HG02642 (cell line): ENCODE results near the gene POU2F1.

Source experiments
- ATAC-seq: cut with Tn5 transposase; IDR thresholded peaks from one replicate; pipeline ENCODE4 v1.9.1; 2021; ENCODE audit warnings: mild to moderate bottlenecking; ENCODE audit not compliant: unreplicated experiment, poor library complexity

Gene POU2F1

DNA sequence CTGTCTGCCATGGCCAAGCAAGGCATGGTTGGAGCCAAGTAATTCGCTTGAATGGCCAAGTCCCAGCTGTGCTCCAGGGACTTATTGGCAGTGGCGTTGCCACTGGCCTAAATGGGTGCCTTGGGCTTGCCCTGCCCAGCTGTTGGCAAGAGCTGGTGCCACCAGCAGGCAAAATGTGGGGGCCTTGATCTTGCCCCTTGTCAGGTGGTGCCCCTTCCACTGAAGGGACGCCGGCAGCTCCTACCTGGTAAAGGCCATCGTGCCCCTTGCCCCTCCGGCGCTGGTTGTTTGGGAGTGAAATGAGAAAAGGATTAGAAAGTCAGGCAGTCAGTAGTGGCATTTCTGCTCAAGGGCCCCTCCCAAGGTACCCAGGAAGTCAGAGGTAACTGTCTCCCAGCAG is 212.1 kb downstream of the POU2F1 start:
- no peak for ATAC-seq

DNA sequence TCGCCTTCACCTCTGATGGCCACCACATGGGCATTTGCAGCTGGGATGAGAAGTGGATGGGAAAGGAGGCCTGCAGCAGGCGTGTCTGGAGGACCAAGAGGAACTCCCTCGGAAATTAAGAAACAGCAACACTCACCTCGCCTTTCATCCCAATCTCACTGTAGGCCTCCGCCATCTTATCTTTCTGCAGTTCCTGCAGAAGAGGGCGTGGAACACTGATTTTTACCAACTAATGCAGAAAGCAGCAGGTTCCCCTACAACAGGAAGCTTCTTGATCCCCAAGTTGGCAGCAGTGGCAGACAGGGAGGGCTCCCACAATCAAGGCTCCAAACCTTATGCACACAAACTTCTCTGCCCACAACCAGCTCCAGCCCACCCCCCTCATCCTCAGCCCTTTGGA is 213.2 kb downstream of the POU2F1 start:
- no peak for ATAC-seq

DNA sequence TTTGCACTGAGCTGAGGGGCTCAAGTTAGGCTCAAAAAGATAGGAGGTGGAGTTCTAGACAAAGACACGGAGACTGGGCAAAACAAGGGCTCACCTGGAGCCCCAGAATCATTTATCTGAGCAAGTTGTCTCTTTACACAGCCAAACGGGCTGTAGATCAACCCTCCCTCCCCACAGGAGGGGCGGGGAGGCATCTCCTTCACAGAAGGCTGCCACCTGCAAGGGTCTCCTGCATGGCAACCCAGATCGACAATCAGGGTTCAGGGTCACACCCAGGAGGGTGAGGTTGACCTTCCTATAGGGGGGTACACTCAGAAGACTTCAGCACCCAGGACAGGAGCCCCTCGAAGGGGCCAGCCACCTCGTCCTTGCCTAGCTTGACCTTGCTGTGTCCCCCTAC is 213.6 kb downstream of the POU2F1 start:
- no peak for ATAC-seq

DNA sequence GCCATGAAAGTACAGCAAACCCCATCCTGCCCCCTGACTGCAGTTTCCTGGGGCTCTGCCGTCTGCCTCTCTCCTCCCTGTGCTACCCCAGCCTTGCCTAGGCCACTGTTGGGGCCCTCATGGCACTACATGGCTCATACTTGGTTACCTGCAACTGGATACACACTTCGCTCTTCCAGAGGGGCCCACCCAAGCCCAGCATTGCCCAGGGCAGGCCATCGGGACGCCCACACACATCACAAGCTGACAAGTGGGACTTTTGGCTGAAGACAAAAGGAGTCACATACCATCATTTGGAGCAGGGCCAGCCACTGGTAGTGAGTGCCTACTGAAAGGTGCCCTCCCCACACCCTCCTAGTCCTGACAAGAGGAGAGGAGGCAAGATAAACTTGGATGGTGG is 214.8 kb downstream of the POU2F1 start:
- ATAC-seq = no peak

DNA sequence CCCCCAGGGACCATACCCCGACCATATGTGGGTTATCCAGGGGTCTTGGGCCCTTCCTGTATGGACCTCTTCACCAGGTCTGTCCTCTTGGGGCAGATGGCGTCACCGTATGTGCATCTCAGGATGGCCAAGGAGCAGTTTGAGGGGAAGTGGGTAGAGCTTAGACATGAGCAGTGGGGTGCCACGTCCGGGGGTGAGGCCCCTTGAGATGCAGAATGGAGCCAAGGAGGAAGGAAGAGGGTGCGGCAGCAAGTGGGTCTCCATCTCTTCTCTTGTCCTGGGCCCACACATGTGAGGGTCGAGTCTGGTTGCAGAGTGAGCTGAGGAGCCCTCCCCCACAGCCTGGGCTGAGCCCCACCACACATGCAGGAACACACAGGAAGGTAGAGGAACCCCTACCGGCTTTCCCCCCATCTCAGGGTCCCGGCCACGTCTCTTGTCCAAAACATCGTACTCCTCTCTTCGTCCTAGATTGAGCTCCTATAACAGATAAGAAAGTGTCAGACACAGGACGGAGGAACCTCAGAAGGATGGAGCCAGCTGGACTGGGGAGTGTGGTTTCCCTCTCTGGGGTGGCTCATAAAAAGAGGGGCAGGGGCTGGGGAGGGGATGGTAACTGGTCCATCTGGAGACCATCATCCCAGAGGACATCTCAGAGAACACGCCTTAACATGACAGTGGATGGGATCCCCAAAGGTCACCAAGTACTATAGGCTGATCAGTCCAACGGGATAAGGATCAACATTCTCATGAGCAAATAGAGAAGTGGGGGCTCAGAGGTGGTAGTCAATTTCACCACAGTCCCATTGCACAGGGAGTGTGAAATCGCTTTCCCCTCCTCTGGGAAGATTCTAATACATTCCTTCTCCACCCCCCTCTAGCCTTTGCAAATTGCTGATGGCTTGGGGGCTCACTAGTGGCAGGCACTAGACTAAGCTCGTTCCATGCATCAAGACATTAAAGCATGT is 217.8 kb downstream of the POU2F1 start:
- ATAC-seq = no peak

DNA sequence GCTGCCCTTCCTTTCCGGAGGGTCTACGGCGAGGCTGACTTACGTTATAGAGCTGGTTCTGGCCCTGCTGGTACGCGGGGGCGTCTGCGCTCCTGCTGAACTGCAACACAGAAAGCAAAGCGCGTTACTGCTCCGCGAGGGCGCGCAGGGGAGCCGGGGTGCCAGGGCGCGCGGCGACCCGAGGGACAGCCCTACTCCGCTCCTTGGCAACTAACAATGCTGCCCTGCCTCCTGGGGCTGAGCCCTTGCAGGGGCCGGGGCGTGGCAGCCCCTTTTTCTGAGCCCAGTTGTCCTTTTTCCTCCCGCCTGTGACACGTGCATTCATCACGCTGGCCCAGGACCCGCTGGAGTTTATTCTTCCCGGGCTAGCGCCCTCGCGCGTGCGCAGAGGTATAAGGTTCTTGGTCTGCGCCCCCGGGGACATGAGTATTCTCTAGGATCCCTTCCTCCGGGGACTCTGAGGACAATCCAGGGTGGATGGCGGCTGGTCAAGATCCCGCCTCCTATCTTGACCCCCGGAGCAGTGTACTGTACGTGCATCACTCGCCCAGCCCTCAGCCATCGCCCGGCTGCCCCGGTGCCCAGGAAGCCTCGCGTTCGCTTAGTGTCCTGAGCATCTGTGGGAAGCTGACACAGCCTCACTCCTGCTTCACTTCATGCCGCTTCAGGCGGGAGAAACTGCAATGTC is 218.8 kb downstream of the POU2F1 start:
- peak; percentile 45 for ATAC-seq

DNA sequence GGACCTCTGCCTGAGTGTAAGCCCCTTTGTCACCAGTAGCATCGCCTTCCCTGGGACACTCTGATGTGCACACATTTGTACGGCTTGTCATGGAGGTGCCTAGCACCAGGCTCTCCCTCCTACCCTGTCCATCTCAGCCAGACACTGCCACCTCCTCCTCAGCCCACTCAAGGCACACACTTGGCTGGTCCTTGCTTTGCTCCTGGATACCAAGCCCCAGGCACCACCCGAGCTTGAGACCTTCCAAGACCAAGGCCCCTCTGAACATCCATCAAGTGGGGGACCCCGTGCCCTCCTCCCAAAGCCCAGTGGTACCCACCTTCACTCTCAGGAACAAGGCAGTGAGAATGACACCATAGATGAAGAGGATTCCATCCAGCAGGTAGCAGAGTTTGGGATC is 219.7 kb downstream of the POU2F1 start:
- no peak for ATAC-seq

DNA sequence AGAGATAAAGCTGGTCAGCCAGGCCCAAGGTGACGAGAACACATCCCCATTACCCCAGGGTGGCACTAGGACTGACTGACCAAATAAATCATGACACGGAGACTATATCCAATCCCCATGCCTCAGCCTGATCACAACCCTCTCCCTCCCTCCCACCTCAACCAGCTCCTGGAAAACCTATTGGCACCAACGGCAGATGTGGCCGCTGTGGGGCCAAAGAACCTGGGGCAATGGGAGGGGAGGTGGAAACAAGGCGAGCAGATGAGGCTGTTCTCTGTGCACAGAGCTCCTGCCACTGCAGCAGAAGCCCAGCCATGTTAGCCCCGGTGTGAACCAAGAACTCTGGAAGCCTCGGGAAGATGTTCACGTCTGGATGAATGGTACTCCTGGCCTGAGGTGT is 220.1 kb downstream of the POU2F1 start:
- no peak for ATAC-seq

DNA sequence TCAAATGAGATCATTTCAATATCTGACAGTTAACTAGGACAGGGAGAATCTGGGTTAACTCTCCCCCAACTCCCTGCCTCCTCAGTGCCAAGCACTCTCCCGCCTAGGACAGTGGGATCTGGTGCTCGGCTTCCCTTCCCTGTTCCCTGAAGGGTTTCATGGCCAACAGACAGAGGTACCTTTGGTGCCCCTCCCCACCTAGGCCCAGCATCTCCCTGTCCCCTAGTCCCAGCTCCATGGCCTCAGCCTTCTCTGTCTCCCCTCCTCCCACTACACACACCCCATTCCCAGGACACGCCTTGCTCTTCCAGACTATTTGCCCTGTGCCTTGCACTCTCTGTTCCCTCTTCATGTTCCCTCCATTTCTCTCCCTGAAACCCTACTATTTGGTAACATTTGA is 220.5 kb downstream of the POU2F1 start:
- no peak for ATAC-seq

DNA sequence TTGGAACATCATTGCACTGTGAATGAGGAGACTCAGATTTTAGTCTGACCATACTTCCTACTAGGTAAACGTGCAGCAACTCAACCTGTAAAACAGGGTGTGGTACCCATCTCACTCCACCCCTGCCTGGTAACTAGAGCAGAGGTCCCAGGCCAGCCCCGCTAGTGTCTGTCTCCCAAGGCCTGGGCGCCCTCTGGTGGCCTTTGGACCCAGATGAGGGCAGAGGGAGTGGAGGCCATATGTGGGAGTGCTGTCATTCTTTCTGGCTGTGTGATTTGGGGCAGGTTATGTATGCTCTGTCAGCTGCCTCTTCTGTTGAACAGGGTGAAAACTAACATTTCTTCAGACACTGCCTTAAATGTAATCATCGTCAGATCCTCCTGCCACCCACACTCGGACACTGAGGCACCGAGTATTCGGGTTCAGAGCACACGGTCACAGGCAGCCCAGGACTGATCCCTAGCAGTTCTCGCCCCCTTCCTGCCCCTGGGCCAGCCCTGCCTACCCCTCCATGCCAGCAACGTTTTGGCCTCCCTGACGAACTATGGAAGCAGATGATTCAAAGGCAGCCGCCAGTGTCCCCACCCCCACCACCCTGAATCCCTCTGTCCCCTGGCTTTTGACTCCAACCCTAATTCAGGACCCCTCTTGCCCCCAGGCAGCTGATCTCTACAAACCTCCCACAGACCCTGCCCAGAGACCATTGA is 221.6 kb downstream of the POU2F1 start:
- ATAC-seq = peak; percentile 85

DNA sequence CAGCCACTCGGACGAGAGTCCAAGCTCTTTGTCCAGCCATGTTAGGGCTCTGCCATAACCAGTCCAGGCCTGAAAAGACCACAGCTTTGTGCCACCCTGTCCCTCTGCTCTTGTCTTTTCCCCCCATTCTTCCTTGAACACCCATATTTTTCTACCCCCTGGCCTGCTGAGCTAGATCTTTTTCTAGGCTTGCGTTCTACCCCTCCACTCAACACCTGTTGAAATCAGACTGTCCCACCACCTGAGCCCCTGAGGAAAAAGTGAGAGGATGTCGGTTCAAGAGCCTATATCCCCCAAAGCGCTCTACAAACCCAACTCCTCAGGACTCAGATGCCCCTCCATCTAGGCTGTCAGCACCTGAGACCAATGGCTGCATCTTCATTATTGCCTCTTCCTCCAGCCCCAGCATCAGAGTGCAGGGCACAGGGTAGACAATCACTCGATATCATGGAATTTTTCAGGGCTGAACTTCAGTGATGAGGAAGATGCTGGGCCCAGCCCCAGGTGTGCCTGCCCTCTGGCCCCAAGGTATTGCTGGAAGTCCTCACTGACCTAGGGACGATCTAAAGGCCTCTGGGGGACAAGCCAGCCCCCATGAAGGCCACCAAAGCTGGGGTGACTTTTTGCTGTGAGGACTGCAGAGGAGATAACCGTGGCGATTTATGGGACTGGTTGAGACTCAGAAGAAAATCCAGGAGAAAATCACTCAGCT is 222.3 kb downstream of the POU2F1 start:
- no peak for ATAC-seq

DNA sequence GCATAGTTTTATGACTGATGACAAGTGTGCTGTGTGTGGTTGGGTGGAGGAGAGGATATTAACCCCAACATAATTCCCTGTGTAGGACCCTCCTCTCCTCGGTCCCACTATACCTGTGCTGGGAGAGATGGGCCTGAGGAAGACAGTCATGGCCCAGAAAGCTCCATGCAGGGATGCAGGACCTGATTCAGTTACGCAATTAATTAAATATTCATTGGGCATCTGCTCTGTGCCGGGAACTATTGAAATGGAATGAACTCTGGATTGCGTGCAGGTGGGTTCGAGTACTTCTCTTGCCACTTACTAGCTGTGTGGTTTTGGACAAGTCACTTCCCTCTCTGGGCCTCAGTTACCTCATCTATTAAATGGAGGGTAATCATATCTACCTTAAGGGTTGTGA is 223.1 kb downstream of the POU2F1 start:
- no peak for ATAC-seq

DNA sequence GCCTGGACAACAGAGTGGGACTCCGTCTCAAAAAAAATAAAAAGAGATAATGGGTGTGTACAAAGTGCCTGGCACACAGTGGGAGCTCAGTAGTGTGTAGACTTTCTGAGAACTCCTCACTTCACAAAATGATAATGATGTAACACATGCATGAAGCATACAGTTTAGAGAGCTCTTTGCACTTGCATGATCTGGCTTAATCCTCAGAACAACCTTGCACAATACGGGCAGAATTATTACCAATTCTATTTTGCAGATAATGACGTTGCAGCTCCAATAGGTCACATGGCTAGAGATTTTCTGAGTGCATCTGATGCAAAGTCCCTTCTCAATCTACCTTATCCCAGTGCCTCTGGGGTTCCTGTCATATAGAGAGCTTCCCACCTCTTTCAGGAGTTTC is 226.3 kb downstream of the POU2F1 start:
- ATAC-seq = no peak

DNA sequence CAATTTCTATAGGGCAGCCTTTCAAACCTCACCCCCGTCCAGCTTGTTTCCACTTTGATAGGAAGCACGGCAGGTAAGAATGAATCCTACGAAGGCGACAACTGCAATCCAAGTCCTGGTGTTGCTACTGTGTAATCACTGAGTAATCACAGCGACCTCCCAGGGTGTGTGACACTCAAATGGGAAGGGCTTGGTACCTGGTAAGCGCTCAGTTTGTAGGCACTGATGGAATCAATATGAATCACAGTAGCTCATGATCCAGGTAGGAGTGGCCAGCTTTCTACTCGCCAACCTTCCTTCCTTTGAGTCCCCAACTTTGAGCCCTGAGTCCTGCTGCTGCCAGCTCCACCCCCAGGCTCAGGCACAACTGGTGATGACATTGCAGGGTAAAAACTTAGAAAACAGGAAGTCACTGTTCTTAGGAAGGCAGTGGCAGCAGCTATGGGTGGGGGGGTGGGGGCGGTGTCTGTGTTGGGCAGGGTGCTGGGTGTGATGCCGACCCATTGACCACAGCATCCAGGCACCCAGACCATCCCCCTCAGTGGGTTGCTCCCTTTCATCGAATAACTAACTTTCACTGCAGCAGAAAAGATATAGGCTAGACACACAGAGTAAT is 226.9 kb downstream of the POU2F1 start:
- ATAC-seq = peak; percentile 81

DNA sequence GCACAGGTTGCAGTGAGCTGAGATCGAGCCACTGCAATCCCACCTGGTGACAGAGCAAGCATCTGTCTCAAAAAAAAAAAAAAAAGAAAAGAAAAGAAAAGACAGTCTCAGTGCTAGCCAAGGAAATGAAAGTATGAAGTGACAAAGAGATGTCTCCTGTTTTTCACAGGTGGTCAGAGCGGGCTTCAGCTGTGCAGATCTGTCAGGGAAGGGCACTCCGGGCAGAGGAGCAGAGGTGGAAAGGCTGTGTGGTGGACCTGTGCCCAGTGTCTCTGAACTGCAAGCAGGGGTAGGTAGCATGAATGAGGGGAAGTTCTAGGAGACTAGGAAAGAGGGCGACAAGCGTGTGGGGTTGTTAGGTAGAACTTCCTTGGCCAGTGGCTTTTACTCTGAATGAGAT is 230.2 kb downstream of the POU2F1 start:
- no peak for ATAC-seq

DNA sequence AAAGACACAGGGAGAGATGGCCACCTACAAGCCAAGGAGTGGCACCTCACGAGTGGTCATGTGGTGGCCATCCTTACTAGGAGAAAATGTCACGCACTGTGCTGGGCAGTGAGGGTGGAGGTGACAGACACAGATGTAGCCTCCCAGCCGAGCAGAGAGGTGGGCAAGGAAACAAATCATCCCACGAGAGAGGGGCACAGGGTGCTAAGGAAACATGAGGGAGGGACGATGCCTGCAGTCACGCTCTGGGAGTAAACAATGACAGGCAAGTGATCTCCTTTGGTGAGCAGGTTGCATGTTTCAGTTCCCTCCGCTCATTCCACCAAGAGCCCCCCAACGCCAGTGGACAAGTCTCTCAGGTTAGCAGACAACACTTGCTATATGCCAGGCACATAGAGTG is 231.8 kb downstream of the POU2F1 start:
- no peak for ATAC-seq

DNA sequence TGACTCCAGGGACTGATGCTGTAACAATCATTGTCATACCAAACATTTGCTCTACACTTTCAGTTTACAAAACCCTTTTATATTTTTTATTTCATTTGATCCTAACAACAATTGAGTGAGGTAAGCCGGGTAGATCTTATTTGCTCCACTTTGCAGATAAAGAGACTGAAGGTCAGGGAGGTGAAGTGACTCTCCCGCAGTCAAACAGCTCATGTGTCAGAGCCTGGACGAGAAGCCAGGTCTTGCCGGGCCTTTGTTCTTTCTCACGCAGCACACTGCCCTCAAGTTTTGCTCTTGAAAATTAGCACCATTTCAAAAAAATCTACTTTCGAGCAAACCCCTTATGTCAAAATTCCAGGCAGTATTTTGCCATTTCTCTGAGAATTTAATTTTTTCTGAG is 232.4 kb downstream of the POU2F1 start:
- ATAC-seq = no peak

DNA sequence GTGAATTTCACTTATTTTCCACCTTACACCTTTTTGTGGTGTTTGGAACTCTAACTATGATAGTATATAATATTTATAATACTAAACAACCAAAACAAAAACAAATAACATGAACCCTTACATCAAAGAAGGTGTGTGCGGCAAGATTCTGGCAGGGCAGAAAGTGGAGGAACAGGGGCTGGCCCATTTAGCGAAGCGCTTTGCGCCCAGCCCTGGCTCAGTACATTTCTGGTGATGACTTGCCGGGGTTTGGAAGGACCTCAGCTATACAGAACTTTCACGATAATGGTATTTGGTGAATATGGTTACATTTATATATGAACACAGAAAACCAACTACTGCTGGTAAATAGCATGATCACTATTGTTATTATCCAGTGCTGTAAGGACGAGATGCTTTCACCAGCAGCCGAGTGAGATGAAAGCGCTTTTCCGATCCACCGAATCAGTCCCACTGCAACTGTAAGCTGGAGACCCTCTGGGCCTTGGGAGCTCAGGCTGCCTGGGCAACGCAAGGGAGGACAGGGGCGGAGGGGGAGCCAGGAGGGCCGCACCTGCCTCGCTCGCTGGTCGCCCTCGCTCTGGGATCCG is 233.7 kb downstream of the POU2F1 start:
- no peak for ATAC-seq

DNA sequence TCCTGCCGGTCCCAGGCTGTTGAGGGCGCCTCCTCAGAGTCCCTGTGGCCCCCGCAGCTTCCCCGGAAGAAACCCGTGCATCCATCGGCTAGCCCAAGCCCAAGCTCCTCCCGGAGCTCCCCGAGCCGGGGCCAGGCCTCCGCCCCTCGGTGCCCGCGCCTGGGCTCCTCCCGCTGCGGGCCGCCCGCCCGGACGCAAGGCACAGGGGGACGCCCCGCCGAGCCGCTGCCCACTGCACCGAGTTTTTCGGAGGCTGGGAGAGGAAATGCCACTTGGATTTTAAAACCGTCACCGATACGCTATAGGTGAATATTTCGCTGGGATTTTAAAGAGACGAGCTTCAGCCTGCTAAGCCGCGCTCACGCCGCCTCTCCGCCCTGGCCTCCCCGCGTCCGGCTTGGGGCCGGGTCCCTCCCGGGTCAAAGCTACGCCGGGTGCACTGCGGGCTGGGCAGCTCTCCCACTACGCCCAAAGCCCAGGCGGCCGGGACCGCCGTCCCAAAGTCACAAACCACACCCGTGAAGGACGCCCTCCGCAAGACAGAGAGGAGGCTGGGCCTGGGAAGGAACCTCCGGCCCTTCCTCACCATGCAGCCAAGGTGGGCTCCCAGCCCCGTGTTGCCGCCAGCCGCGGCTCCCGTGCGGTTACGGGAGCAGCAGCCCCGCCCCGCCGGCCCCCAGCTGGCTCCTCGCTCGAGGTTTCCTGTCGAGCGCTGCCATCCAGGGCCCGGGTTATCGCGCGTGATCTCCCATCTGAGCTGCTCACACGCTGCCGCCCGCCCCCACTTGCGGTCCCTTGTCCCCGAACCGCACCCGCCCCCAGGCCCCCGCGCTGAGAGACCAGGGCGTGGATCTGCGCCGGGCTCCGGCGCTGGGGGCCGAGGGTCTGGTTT is 234.5 kb downstream of the POU2F1 start:
- peak; percentile 59 for ATAC-seq
